Stimulated activated CD8-positive, alpha-beta memory T cell treated with anti-CD3 and anti-CD28 coated beads, Interleukin-15, amount 100 ng/mL, for 4 hours (primary cell): ENCODE results near the gene FMNL3.
A peak's percentile ranks its signal among the peaks of the same experiment; 100 is the strongest.
"Not testable (repeated sequence)": the region's sequence is repeated elsewhere in the genome, so short reads cannot be mapped to it uniquely, and the experiment has no call there.

ENCODE experiments used
- DNase-seq, 2 donors: peaks; one replicate each; pipeline ENCODE4 v3.0.0-alpha.2; 2020; ENCODE audit warnings: low read depth in 2 of 2

FMNL3 gene

DNA sequence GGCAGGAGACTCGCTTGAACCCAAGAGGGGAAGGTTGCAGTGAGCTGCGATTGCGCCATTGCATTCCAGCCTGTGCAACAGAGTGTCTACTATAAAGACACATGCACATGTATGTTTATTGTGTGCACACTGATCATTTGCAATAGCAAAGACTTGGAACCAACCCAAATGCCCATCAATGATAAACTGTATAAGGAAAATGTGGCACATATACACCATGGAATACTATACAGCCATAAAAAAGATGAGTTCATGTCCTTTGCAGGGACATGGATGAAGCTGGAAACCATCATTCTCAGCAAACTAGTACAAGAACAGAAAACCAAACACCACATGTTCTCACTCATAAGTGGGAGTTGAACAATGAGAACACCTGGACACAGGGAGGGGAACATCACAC lies 6.7 kb upstream of the FMNL3 start:
- DNase-seq = not testable (repeated sequence)

DNA sequence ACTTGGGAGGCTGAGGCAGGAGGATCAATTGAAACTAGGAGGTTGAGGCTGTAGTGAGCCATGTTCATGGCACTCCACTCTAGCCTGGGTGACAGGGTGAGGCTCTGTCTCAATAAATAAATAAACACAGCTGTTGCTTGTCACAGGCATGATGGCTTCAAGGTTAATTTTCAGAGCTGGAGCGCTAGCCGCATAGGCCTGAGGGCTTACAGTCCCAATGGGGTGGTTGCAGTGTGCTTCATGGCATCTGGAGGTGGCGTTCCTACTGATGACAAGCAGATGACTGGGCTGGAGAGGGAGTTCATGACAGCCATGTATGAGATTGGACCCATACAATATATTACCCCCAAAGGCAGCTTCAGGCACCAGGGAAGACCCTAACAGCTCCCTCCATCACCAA lies 1.6 kb upstream of the FMNL3 start:
- DNase-seq = no peak

DNA sequence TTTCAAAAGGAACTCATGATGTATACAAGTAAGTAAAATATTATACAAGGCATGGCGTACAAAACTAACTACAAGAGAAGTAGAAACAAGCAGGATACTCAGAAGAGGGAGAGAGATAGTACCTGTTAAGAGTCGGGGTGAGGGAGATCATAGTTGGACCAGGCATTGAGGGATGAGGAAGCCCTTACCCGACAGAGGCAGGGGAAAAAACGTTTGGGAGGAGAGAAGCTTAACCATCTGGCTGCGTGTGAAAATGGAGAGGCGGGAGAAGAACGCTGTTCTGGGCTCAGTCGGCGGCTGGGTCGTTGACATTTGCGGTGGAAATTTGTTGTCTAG lies 575 bp upstream of the FMNL3 start:
- DNase-seq = no peak

DNA sequence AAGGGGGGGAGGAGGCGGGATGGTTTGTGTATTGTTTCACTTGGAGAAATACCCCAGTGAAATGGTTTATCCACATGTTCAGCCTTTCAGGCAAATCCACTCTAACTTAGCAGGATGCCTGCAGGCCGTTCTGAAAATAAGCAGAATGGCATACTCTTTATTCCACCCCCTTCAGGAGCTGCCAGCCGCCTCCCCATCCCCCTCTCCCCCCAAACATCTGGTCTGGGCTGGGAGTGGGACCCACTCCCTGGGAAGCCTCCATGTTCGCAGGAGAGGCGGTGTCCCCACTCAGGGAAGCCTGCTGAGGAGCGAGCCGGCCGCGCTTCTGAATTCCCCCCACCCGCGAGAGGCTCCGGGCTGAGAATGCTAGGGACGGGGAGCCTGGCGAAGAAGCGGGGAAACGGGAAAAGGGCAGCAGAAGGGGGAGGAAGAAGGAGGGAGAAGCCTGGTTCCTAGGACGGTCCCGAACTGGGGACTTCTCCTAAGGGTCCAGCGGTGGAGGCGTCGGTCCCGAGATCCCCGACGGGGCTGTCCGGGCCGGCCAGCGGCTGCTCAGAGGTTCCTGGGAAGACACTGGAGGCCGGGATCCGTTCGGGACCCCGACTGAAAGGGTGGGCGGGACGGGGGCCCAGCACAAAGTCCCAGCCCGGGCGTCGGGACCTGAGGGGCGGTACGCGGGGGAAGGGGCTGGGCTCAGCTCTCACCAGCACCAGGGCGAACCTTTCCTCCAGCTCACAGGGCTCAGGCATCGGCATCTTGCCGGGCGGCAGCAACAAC lies 666 bp downstream of the FMNL3 start:
- peak; percentile 12 to 13 for DNase-seq

DNA sequence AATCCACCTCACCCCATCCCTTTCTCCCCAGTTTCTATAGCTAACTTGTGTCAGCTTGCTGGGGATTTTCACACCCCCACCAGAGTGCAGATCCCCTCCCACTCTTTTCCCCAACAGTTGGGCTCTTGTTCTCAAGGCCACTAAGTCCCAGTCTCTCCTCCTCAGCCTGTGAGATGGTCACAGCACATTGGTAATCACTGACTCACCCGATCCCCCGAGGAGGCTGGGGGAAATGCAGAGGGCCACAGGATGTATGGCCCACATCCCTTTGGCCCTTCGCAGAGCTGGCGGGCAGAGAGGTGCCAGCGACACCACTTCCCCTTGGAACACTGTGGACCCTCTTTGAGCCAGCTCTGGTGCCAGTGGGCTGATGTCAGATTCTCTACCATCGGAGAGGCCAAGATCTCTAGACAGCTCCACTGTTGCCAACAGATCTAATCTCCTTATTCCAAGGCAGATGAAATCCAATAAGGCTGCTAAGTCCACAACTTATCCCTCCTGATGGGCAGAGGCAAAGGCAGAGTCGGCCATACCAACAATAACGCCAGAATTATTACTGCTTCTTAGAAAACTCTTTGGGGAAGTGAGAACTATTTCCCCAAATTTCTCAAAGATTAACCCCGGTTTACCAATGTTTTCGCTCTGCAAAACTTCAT lies 1.6 kb downstream of the FMNL3 start:
- DNase-seq = peak in 1 of 2 donors; percentile 11

DNA sequence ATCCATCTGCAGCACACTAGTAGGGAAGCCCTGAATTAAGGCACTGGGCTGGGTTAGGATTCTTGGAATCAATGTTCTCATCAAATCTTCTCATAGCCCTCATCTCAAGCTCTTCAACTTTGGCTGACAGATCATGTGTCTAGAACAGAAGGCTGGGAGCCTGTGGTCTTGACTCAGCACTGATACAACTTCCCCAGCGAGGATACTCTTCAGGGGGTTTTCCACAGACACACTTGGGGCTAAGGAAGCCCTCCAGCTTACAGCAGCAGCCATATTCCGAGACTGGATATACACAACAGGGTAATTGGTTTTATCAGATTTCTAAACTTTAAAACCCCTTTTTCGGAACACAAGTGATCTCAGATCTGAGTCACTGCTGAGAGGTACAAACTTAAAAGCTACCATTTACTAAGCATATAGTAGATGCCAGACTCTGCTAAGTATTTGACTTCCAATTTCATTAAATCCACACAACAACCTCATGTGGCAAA lies 3.5 kb downstream of the FMNL3 start:
- peak; percentile 13 to 48 for DNase-seq

DNA sequence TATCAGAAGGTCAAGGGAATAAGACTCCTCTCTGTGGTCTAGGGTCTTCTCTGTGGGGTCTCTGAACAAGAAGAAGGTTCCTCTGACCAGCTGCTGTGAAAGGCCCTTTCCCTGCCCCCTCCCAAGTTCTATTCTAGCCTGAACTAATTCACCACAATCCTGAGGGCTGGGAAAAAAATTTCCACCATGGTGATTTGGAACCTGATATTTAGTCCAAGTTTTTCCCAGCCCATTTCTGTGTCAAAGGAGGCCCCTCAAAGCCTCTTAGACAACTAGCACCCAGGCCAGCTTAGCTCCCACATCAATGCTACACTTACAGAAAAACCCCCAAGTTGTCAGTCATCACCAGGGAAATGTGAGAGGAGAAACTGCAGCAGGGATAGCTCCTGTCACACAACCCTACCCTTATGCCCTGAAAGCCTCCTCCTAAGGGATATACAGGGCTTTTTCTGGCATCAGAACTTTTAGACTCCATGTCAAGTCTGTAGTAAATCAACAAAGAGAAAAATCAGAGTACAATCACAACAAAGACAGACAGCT lies 4.5 kb downstream of the FMNL3 start:
- DNase-seq = no peak

DNA sequence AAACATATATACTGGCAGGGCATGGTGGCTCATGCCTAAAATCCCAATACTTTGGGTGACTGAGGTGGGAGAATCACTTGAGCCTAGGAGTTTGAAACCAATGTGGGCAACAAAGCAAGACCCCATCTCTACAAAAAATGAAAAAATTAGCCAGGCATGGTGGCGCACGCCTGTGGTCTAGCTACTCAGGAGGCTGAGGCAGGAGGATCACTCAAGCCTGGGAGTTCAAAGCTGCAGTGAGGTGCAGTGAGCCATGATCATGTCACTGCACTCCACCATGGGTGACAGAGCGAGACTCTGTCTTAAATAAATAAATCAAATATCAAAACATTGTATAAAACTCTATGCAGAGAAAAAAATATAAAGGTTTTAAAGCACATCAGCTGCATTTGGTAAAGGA lies 5.2 kb downstream of the FMNL3 start:
- no peak for DNase-seq

DNA sequence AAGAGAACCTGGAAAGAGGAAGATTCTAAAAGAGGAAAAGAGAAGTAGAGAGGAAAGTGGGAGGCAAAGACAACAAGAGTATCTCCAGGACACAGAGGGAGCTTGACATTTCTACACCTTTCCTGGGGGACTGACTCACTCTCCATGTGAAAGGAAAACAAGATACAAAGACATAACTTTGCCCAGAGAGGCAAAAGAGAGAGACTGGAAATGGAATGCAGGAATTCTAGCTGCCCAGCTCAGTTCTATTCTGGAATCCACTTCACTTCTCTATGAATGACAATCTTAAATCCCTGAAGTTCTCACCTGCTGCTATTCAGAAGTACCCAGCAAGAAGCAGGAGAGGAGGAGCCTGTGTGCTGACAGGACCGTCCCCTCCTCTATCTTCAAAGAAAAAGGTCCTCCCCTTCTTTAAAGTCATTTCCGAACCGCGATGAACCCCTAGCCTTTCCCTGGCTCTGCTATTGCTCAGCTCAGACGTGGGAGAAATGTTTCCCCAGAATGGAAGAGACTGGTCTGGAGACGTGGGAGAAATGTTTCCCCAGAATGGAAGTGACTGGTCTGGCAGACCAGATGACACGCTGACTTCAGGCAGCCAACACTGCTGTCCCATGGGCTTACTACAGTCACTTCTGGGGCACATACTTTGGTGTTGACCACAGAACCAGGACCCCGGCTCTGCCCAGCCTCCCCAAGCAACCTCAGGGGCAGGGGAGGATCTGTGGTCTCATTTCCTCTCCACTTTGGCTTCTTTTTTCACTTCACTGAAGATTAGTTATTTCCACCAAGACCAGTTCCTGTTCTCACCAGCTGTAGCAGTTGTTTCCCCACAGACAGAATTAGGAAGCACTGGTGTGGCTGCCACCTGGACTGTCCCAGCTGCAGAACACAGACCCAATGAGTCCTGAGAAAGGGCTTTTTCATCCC lies 8.3 kb downstream of the FMNL3 start:
- peak in 1 of 2 donors; percentile 17 for DNase-seq

DNA sequence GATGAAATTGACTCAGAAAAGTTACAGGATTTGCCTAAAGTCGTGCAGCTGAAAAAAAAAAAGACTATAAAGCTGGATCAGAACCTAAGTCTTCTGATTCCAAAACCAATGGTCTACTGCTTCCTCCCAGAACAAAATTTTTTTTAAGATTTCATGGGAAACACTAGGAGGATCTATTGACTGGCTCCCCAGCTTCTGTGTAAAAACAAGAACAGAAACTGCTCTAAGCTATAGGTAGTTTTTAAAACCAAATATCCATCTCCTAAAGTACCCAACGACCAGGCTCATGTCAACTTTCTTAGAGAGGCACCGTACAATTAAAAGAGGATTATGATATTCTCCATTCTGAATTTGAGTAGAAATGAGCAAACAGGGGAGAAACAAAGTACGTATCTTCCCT lies 9.4 kb downstream of the FMNL3 start:
- no peak for DNase-seq

DNA sequence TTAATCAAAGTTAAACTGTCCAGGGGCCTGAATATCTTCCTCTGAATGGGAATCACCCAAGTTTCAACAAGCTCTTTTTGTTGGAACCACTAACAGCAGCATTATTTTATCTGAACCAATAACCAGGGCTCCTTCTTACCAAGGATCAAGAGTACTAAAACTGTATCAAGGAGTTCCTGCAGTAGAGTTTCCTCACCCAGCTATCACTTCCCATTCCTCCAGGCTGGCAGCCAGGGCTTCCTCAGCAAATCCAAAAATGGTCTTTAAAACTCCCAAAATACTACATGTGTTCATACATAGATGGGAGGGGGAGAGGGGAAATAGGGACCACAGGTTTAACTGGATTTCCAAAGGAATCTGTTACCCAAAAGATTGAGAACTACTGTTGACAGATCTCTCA lies 10.5 kb downstream of the FMNL3 start:
- DNase-seq = no peak

DNA sequence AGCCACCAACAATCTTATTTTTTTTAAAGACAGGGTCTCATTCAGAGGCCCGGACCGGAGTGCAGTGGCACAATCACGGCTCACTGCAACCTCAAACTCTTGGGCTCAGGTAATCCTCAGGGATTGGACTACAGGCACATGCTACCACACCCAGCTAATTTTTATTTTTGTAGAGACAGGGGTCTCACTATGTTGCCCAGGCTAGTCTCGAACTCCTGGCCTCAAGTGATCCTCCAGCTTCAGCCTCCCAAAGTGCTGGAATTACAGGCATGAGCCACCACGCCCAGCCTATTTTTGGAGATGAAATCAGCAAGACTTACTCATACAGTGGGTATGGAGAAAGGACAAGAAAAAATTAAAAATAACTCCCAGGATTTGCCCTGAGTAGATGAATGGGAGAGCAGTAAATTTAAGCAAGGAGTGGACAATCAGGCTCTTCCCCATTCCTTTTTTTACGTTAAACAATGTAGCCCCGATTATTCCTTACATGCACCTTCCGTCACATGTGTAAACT lies 13.2 kb downstream of the FMNL3 start:
- no peak for DNase-seq

DNA sequence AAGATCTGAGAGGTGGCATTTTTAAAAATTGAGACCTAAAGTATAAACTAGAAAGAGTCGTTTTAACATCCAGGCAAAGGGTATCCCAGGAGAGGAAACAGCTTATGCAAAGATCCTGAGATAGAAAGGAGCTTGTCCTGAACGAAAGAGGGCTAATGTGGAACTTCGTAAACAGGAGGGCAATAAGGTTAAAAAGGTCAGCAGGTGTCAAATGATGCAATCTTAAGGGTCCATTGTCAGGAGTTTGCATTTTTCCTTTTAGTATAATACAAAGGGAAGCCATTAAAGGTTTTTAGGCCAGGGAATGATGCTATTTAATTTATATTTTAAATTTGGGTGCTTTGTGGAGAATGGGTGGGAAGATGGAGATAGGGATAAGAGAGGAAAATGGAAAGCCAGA lies 14.4 kb downstream of the FMNL3 start:
- DNase-seq = no peak

DNA sequence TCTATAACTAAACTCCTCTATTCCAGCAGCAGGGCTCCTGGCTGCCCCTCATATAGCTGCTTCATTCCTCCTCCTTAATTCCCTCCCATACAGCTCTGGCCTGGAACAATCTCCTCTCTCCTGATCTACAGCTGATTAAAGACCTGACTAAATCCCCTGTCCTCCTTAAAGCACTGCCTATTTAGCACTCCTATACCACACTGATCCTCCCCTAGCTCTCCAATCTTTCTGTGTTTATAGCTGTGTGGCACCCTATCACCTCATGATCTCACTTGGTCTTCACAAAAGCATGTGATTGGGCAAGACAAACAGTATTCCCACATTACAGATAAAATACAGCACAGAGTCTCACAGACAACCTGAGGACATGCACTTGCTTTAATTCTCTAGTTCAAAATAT lies 17.4 kb downstream of the FMNL3 start:
- no peak for DNase-seq

DNA sequence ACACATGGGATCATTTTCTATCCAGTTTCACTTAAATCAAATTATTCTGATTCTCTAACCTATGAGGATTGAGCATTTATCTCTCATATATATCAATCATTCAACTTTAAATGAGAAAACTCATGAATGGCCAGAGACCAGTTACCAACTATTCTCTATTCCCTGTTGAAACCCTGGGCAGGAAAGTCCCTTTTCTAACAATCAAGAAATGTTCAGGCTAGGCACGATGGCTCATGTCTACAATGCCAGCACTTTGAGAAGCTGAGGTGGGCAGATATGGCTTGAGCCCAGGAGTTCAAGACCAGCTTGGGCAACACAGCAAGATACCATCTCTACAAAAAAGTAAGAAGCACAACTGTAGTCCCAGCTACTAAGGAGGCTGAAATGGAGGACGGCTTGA lies 18.0 kb downstream of the FMNL3 start:
- DNase-seq = no peak

DNA sequence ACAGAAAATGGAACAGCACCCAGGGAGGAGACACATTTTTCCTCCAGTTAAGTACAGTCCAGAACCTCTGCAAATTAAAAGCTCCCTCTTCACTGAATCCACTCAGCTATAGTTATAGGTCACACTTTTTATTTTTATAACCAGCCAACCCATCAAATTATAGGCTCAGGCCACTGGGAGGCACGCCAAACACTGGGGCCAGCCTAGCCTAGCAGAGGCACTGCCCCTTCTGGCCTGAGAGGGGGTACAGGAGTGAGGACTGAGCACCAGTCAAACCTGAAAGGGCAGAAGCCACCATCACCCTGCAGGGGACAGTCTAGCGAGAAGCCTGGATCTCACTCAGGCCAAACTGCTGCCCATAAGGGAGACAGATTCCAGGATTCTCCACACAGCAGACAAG lies 19.3 kb downstream of the FMNL3 start:
- no peak for DNase-seq

DNA sequence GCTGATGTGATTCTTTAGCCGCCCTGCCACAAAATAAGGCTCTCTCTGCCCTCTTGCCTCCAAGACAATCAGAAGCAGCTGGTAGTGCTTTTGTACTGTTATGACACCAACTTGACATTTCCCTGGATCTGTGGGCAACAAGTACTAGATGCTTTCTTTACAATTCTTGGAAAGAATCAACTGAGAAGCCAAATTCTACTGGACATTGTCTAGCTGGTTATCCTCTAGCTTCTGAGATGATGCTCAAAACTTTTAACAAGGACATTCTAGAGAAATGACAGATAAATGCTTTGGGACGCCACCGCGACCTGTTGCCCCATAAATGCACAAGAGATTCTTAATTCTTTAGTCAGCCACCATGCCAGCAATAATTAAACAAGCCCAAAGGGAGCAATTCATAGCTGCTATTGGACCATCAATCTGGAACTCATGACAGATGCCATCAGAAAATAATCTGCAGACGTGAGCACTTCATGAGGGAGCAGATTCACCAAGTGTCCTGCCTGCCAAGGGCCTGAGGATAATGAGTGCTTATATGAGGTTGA lies 22.8 kb downstream of the FMNL3 start:
- DNase-seq = no peak

DNA sequence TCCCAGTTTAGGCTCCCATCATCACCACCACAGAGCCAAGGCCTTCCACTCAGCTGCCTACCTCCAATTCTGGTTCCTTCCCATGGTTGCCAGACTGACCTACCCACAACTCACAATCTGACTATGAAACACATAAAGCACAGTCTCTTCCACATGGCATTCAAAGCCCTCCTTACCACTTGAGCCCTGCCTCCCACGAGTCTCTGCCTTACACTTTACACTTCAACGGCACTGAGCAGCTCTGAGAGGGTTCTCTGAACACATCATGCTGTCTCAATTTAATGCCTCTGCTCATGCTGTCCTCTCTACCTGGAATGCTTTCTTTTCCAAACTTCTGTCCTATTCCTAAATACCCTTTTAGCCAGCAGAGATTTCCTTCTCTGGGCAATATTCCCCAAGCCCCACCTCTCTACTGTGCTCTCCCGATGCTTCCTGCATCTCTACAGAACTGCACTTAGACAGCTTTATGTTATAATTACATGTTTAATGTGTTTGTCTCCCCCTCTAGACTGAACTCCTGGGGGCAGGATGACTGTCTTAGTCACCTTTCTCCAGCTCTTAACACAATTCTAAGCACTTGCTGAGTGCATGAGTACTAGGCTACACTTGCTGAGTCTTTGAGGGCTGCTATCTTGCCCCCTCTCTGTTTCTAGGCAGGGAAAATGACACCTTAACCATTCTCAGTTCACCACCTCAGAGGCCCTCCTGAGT lies 23.5 kb downstream of the FMNL3 start:
- no peak for DNase-seq

DNA sequence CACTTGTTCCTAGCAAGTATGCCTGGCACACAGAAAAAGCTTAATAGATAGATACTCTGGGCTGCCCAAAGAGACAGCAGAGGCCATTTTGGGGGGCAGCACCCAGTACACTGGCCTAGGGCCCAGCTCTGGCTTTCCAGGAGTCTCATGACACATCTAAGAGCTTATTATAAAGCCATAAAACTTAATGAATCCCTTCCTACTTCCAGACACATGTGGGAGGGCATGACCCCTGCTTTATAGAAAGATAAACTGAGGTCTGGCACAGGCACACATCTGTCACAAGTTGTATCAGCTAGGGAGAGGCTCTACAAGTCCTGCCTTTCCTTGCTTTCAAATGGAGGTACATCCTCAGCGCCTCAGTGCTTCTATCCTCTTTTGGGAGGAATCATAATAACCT lies 27.1 kb downstream of the FMNL3 start:
- no peak for DNase-seq

DNA sequence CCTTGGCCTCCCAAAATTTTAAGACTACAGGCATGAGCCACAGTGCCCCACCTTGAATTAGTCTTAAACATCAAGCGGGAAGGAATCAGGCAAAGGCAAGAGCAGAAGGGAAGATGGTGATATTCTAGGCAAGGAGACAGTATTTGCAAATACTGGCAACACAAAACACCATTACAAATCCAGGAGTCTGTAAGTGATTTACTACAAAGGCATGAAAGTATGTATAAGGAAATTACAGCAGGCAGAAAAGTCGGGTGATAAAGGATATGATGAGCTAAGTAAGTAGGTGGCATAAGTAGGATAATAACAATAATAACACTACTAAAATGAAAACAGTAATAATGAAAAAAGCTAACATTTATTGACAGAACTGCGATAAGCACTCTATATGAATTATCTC lies 28.5 kb downstream of the FMNL3 start:
- DNase-seq = no peak

DNA sequence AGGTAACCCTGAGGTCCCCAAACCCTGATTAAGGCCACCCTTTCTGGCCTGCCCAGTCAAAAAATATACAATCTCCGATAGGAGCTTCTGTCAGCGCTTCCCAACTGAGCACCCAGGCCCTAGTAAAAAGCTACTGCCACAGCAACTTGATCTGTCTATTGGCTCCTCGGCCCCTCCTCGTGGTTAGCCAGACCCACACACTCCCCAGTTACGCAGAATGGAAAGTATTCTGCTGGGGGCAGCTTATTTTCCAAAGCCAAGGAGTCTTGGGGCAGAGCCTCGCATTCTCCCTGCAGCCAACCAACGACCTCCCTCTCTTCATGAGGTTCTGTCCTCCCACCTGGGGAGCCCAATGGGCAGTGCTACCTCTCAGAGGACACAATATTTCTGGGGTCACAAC lies 32.1 kb downstream of the FMNL3 start:
- no peak for DNase-seq
